Liver (tissue), 9 donors: Measurements from ENCODE around the gene TMTC1. TPM values are rescaled to one million over a fixed set of nuclear protein-coding genes. Genes with fewer than 3 reads are reported as not detected.

Experiments used
- DNase-seq: peaks from one replicate; pipeline ENCODE4 v3.0.0-alpha.2; 2017; ENCODE audit warnings: low spot score
- H3K27ac ChIP-seq, 2 donors: one replicate each; pipeline ENCODE4 v1.7.0; 2013; ENCODE audit warnings: inconsistent platforms in 2 of 2, low read length in 2 of 2, control low read depth in 1 of 2, low read depth in 1 of 2, mild to moderate bottlenecking in 1 of 2
- H3K27me3 ChIP-seq, 4 donors: one replicate each; pipeline versions ENCODE4 v1.6.1 to v1.7.0; 2013; ENCODE audit warnings: low read length in 3 of 4, inconsistent platforms in 1 of 4, mild to moderate bottlenecking in 1 of 4, moderate library complexity in 1 of 4; ENCODE audit not compliant: control insufficient read depth in 4 of 4, insufficient read depth in 4 of 4
- H3K36me3 ChIP-seq, 4 donors: one replicate each; pipeline versions ENCODE4 v1.6.1 to v1.7.0; 2013; ENCODE audit warnings: low read length in 3 of 4, mild to moderate bottlenecking in 3 of 4, low read depth in 1 of 4, moderate library complexity in 1 of 4; ENCODE audit not compliant: control insufficient read depth in 4 of 4, insufficient read depth in 3 of 4
- H3K4me1 ChIP-seq, 4 donors: one replicate each; pipeline versions ENCODE4 v1.6.1 to v1.7.0; 2013; ENCODE audit warnings: low read length in 3 of 4, mild to moderate bottlenecking in 3 of 4, moderate library complexity in 1 of 4; ENCODE audit not compliant: control insufficient read depth in 4 of 4, insufficient read depth in 4 of 4
- H3K4me3 ChIP-seq, 3 donors: one replicate each; pipeline versions ENCODE4 v1.6.1 to v1.7.0; 2013; ENCODE audit warnings: low read length in 3 of 3, control low read depth in 1 of 3, low read depth in 1 of 3, mild to moderate bottlenecking in 1 of 3
- H3K9ac ChIP-seq, 2 donors: one replicate each; pipeline ENCODE4 v1.7.0; 2013; ENCODE audit warnings: low read length in 2 of 2, mild to moderate bottlenecking in 2 of 2, moderate library complexity in 2 of 2, control low read depth in 1 of 2, low read depth in 1 of 2
- H3K9me3 ChIP-seq, 4 donors: one replicate each; pipeline versions ENCODE4 v1.6.1 to v1.7.0; 2013; ENCODE audit warnings: low read length in 3 of 4; ENCODE audit not compliant: control insufficient read depth in 4 of 4
- ATF3 ChIP-seq: IDR thresholded peaks from 2 replicates; pipeline ENCODE4 v1.6.1; 2016; ENCODE audit warnings: antibody characterized with exemption
- EGR1 ChIP-seq, 2 donors: IDR thresholded peaks; 2 replicates each; pipeline ENCODE4 v1.6.1; 2016 to 2018; ENCODE audit warnings: antibody characterized with exemption in 2 of 2, low read depth in 2 of 2
- FOXA1 ChIP-seq: IDR thresholded peaks from 2 replicates; pipeline ENCODE4 v1.6.1; 2016; ENCODE audit warnings: antibody characterized with exemption
- GABPA ChIP-seq, 2 donors: IDR thresholded peaks in 1 of 2; conservative IDR thresholded peaks in 1 of 2; 2 replicates each; pipeline ENCODE4 v1.6.1; 2016; ENCODE audit warnings: antibody characterized with exemption in 2 of 2, mild to moderate bottlenecking in 1 of 2, moderate library complexity in 1 of 2
- MAX ChIP-seq: IDR thresholded peaks from 2 replicates; pipeline ENCODE4 v1.6.1; 2016; ENCODE audit warnings: antibody characterized with exemption
- NR2F2 ChIP-seq: IDR thresholded peaks from 2 replicates; pipeline ENCODE4 v1.6.1; 2016; ENCODE audit warnings: antibody characterized with exemption
- RXRA ChIP-seq, 2 donors: IDR thresholded peaks; 2 replicates each; pipeline ENCODE4 v1.6.1; 2017 to 2018; ENCODE audit warnings: antibody characterized with exemption in 2 of 2, mild to moderate bottlenecking in 1 of 2
- SP1 ChIP-seq: IDR thresholded peaks from 2 replicates; pipeline ENCODE4 v1.6.1; 2018; ENCODE audit warnings: antibody characterized with exemption, mild to moderate bottlenecking
- TAF1 ChIP-seq: conservative IDR thresholded peaks from 2 replicates; pipeline ENCODE4 v1.6.1; 2016; ENCODE audit warnings: antibody characterized with exemption, mild to moderate bottlenecking
- YY1 ChIP-seq: IDR thresholded peaks from 2 replicates; pipeline ENCODE4 v1.6.1; 2016; ENCODE audit warnings: antibody characterized with exemption, mild to moderate bottlenecking
- WGBS: extraction: QIAGEN DNeasy Blood & Tissue Kit; methylation state at CpG from one replicate; pipeline ENCODE4 v1.1.7; 2013; 5-methylcytosine and 5-hydroxymethylcytosine counted together
- polyA plus RNA-seq, 2 donors: library from polyadenylated mRNA; stranded (reverse) in 1 of 2; unstranded in 1 of 2; fragments of 200-250 nt in 1 of 2; fragments of >200 nt in 1 of 2; fragmentation: Nextera tagmentation in 1 of 2; extraction: Ambion mirVana in 1 of 2; gene quantifications; one replicate each; pipeline versions ENCODE4 v1.2.1 to v1.2.3, GENCODE V29; 2013 to 2015
- total RNA-seq, 2 donors: library from RNA; depleted of rRNA; stranded (reverse); fragments of >200 nt; gene quantifications; one replicate each; pipeline ENCODE4 v1.2.3, GENCODE V29; 2014
- TF ChIP-seq, protein P1 (sequence below): fragments of 150-350 bp; IDR thresholded peaks from 2 replicates; pipeline ENCODE4 v1.5.1; 2017; ENCODE audit warnings: improper control_type of control experiment, low read depth, low read length; ENCODE audit not compliant: missing input control
- TF ChIP-seq, protein P2 (sequence below): IDR thresholded peaks from 2 replicates; pipeline ENCODE4 v1.6.1; 2016; ENCODE audit warnings: antibody characterized with exemption, mild to moderate bottlenecking
- donor health status: healthy.
- donor health status: healthy.
- donor health status: healthy.
- donor health status: healthy.
- donor health status: healthy.

The TMTC1 gene
- total and polyA plus RNA-seq, 4 donors: 0.76 to 3.3 (median 2.1) TPM

DNA sequence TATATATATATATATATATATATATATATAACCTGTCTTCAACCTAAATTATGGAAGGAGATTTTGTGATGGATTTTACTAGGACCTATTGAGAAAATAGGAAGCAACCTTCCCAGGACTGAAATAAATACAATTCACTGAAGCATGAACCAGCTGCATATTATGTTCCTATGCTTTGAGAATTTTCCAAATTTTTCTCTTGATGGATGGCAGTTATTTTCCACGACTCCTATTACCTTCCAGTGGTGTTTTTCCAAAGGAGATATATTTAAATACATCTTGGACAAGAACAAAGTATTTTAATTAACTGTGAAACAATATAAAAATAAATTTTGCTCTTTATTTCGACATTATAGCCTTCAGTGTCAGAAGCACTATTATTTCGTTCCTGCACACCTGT lies 87.9 kb downstream of the TMTC1 start:
- Histone ChIP-seq H3K27ac (no peak overlapping the region), H3K9me3 (no peaks in the 10 kb centered on the region), H3K4me1 (no peaks in the 10 kb centered on the region), H3K36me3 (no peaks in the 10 kb centered on the region), H3K27me3 (no peaks in the 10 kb centered on the region), H3K9ac (no peak overlapping the region), H3K4me3 (no peak overlapping the region)
- DNase-seq: no peak
- TF ChIP-seq, protein P1, sequence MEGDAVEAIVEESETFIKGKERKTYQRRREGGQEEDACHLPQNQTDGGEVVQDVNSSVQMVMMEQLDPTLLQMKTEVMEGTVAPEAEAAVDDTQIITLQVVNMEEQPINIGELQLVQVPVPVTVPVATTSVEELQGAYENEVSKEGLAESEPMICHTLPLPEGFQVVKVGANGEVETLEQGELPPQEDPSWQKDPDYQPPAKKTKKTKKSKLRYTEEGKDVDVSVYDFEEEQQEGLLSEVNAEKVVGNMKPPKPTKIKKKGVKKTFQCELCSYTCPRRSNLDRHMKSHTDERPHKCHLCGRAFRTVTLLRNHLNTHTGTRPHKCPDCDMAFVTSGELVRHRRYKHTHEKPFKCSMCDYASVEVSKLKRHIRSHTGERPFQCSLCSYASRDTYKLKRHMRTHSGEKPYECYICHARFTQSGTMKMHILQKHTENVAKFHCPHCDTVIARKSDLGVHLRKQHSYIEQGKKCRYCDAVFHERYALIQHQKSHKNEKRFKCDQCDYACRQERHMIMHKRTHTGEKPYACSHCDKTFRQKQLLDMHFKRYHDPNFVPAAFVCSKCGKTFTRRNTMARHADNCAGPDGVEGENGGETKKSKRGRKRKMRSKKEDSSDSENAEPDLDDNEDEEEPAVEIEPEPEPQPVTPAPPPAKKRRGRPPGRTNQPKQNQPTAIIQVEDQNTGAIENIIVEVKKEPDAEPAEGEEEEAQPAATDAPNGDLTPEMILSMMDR: no peak
- TF ChIP-seq EGR1 (IDR thresholded peaks at IDR 0.05; ENCODE audit: low read depth in 2 of 2): no peak
- TF ChIP-seq MAX: no peak
- TF ChIP-seq NR2F2: no peak
- TF ChIP-seq, protein P2, sequence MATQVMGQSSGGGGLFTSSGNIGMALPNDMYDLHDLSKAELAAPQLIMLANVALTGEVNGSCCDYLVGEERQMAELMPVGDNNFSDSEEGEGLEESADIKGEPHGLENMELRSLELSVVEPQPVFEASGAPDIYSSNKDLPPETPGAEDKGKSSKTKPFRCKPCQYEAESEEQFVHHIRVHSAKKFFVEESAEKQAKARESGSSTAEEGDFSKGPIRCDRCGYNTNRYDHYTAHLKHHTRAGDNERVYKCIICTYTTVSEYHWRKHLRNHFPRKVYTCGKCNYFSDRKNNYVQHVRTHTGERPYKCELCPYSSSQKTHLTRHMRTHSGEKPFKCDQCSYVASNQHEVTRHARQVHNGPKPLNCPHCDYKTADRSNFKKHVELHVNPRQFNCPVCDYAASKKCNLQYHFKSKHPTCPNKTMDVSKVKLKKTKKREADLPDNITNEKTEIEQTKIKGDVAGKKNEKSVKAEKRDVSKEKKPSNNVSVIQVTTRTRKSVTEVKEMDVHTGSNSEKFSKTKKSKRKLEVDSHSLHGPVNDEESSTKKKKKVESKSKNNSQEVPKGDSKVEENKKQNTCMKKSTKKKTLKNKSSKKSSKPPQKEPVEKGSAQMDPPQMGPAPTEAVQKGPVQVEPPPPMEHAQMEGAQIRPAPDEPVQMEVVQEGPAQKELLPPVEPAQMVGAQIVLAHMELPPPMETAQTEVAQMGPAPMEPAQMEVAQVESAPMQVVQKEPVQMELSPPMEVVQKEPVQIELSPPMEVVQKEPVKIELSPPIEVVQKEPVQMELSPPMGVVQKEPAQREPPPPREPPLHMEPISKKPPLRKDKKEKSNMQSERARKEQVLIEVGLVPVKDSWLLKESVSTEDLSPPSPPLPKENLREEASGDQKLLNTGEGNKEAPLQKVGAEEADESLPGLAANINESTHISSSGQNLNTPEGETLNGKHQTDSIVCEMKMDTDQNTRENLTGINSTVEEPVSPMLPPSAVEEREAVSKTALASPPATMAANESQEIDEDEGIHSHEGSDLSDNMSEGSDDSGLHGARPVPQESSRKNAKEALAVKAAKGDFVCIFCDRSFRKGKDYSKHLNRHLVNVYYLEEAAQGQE: no peak
- TF ChIP-seq FOXA1: no peak
- WGBS: 89% methylated on average over 3 of the region's 3 CpGs

GRCh38 chr12:29695026-29695425 lies 88.7 kb downstream of the TMTC1 start:
- Histone ChIP-seq H3K9me3 (no peaks in the 10 kb centered on the region), H3K4me1 (no peaks in the 10 kb centered on the region), H3K27ac (no peak overlapping the region), H3K4me3 (no peak overlapping the region), H3K27me3 (no peaks in the 10 kb centered on the region), H3K36me3 (no peaks in the 10 kb centered on the region), H3K9ac (no peak overlapping the region)
- no peak for DNase-seq
- WGBS: 94% methylated on average over 2 of the region's 2 CpGs
- TF ChIP-seq YY1 (no peak), NR2F2 (no peak)

GRCh38 chr12:29694002-29694401 lies 89.7 kb downstream of the TMTC1 start:
- no peak overlapping the region for H3K4me3 ChIP-seq
- 84% methylated on average over 5 of the region's 5 CpGs for WGBS
- no peak for TF ChIP-seq TAF1
- TF ChIP-seq GABPA (IDR thresholded peaks at IDR 0.05 in 1 of 2, conservative IDR thresholded peaks at IDR 0.05 in 1 of 2): no peak
- TF ChIP-seq ATF3: no peak
- no peak for TF ChIP-seq SP1
- TF ChIP-seq, protein P1: no peak
- no peak for TF ChIP-seq RXRA (IDR thresholded peaks at IDR 0.05)
- no peak for TF ChIP-seq NR2F2
- TF ChIP-seq, protein P2: no peak
- DNase-seq: no peak
- no peaks in the 10 kb centered on the region for H3K9me3 ChIP-seq
- no peaks in the 10 kb centered on the region for H3K27me3 ChIP-seq
- H3K4me1 ChIP-seq: no peaks in the 10 kb centered on the region
- no peak overlapping the region for H3K9ac ChIP-seq
- no peak overlapping the region for H3K27ac ChIP-seq
- no peaks in the 10 kb centered on the region for H3K36me3 ChIP-seq
